ENCODE measurements around the gene UBTD1.
"Not testable (repeated sequence)": the region's sequence is repeated elsewhere in the genome, so short reads cannot be mapped to it uniquely, and the experiment has no call there.

UBTD1 gene

GRCh38 chr10:97550336-97551149 lies 51.8 kb downstream of the UBTD1 start:
- no peak overlapping the region for H3K4me3 ChIP-seq (ENCODE audit: low read length in 2 of 2)
- no peaks in the 10 kb centered on the region for H3K9me3 ChIP-seq (ENCODE audit: control insufficient read depth in 2 of 2, low read length in 2 of 2)
- no peak overlapping the region for H3K27ac ChIP-seq (ENCODE audit: low read length)
- peaks cover 6% of the 10 kb centered on the region for H3K4me1 ChIP-seq (ENCODE audit: control insufficient read depth, insufficient read depth, low read length)
- no peaks in the 10 kb centered on the region for H3K27me3 ChIP-seq (ENCODE audit: control insufficient read depth in 1 of 2, insufficient read depth in 2 of 2, low read length in 2 of 2)
- no peaks in the 10 kb centered on the region for H3K36me3 ChIP-seq (ENCODE audit: control insufficient read depth in 2 of 2, insufficient read depth in 2 of 2, low read length in 2 of 2)
- no peak overlapping the region for H3K9ac ChIP-seq (ENCODE audit: low read length in 2 of 2)

GRCh38 chr10:97551271-97551670 lies 52.5 kb downstream of the UBTD1 start:
- no peak overlapping the region for H3K9ac ChIP-seq (ENCODE audit: low read length in 2 of 2)
- no peaks in the 10 kb centered on the region for H3K36me3 ChIP-seq (ENCODE audit: control insufficient read depth in 2 of 2, insufficient read depth in 2 of 2, low read length in 2 of 2)
- H3K4me3 ChIP-seq (ENCODE audit: low read length in 2 of 2) = no peak overlapping the region
- H3K4me1 ChIP-seq (ENCODE audit: control insufficient read depth, insufficient read depth, low read length) = peaks cover 6% of the 10 kb centered on the region
- no peak overlapping the region for H3K27ac ChIP-seq (ENCODE audit: low read length)
- no peaks in the 10 kb centered on the region for H3K27me3 ChIP-seq (ENCODE audit: control insufficient read depth in 1 of 2, insufficient read depth in 2 of 2, low read length in 2 of 2)
- no peaks in the 10 kb centered on the region for H3K9me3 ChIP-seq (ENCODE audit: control insufficient read depth in 2 of 2, low read length in 2 of 2)

DNA sequence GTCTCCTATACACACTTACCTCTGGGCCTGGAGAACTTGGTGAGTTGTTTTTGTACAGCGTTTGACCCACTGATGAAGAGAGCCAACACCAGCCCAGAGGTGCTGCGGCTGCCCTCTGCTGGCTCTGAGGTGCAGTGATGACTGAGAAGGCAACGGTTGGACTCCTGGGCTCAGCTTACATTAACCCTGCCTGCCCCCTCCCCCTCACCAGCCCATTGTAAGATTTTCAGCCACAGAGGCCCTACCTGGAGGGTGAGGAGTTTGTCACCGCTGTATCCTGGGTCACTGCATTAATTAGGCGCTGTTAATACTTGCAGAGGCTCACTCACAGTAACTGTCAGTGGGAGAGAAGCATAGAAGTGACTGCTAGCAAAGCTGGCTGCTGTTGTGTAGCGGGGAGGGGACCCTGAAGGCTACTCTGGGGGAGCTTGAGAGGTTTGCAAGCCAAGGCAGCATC lies 54.9 kb downstream of the UBTD1 start:
- Histone ChIP-seq H3K27ac (ENCODE audit: low read length) (no peak overlapping the region), H3K4me3 (ENCODE audit: low read length in 2 of 2) (no peak overlapping the region), H3K4me1 (ENCODE audit: control insufficient read depth, insufficient read depth, low read length) (peaks cover 6% of the 10 kb centered on the region), H3K9me3 (ENCODE audit: control insufficient read depth in 2 of 2, low read length in 2 of 2) (no peaks in the 10 kb centered on the region), H3K36me3 (ENCODE audit: control insufficient read depth in 2 of 2, insufficient read depth in 2 of 2, low read length in 2 of 2) (no peaks in the 10 kb centered on the region), H3K9ac (ENCODE audit: low read length in 2 of 2) (no peak overlapping the region), H3K27me3 (ENCODE audit: control insufficient read depth in 1 of 2, insufficient read depth in 2 of 2, low read length in 2 of 2) (no peaks in the 10 kb centered on the region)

- not testable (repeated sequence) for H3K9ac ChIP-seq (ENCODE audit: low read length in 2 of 2); H3K9me3 ChIP-seq (ENCODE audit: control insufficient read depth in 2 of 2, low read length in 2 of 2); H3K4me1 ChIP-seq (ENCODE audit: control insufficient read depth, insufficient read depth, low read length); H3K4me3 ChIP-seq (ENCODE audit: low read length in 2 of 2); H3K27me3 ChIP-seq (ENCODE audit: control insufficient read depth in 1 of 2, insufficient read depth in 2 of 2, low read length in 2 of 2); H3K36me3 ChIP-seq (ENCODE audit: control insufficient read depth in 2 of 2, insufficient read depth in 2 of 2, low read length in 2 of 2); H3K27ac ChIP-seq (ENCODE audit: low read length)
Observed at GRCh38 chr10:97554336-97554735, 55.6 kb downstream of the UBTD1 start.

GRCh38 chr10:97555541-97555940 lies 56.8 kb downstream of the UBTD1 start:
- not testable (repeated sequence) for H3K4me1 ChIP-seq (ENCODE audit: control insufficient read depth, insufficient read depth, low read length); H3K27me3 ChIP-seq (ENCODE audit: control insufficient read depth in 1 of 2, insufficient read depth in 2 of 2, low read length in 2 of 2); H3K9ac ChIP-seq (ENCODE audit: low read length in 2 of 2); H3K27ac ChIP-seq (ENCODE audit: low read length); H3K4me3 ChIP-seq (ENCODE audit: low read length in 2 of 2); H3K36me3 ChIP-seq (ENCODE audit: control insufficient read depth in 2 of 2, insufficient read depth in 2 of 2, low read length in 2 of 2); H3K9me3 ChIP-seq (ENCODE audit: control insufficient read depth in 2 of 2, low read length in 2 of 2)

- not testable (repeated sequence) for H3K4me3 ChIP-seq (ENCODE audit: low read length in 2 of 2); H3K9me3 ChIP-seq (ENCODE audit: control insufficient read depth in 2 of 2, low read length in 2 of 2); H3K4me1 ChIP-seq (ENCODE audit: control insufficient read depth, insufficient read depth, low read length); H3K27me3 ChIP-seq (ENCODE audit: control insufficient read depth in 1 of 2, insufficient read depth in 2 of 2, low read length in 2 of 2); H3K27ac ChIP-seq (ENCODE audit: low read length); H3K9ac ChIP-seq (ENCODE audit: low read length in 2 of 2); H3K36me3 ChIP-seq (ENCODE audit: control insufficient read depth in 2 of 2, insufficient read depth in 2 of 2, low read length in 2 of 2)
Observed at GRCh38 chr10:97560731-97561381, 62.1 kb downstream of the UBTD1 start.

DNA sequence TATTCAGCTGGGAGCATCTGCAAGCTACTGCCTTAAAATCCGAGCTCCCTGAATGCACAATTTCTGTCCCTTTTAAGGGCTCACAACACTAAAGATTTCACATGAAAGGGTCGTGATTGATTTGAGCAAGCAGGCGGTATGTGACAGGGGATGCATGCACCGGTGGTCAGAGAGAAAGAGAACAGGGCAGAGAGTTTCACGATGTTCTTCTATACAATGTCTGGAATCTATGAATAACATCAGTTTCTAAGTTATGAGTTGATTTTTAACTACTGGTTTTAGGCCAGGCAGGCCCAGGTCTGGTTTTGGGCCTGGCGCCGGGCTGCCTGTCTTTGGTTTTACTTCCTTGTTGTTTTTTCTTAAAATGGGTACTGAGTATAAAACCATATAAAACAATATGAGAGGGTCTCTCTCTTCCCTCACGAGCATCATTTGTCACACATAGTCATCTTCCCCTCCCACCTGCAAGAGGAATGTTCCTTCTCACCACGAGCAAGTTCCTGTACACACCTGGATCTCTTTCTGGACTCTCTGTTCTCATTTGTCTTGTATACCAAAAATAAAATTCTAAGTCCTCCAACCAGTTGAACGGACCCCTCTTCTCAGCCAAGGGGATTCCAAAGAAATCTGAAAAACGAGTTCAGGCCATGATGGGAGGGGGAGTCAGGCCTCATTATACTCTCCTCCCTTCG lies 62.8 kb downstream of the UBTD1 start:
- not testable (repeated sequence) for H3K36me3 ChIP-seq (ENCODE audit: control insufficient read depth in 2 of 2, insufficient read depth in 2 of 2, low read length in 2 of 2); H3K27me3 ChIP-seq (ENCODE audit: control insufficient read depth in 1 of 2, insufficient read depth in 2 of 2, low read length in 2 of 2); H3K27ac ChIP-seq (ENCODE audit: low read length); H3K9ac ChIP-seq (ENCODE audit: low read length in 2 of 2); H3K4me3 ChIP-seq (ENCODE audit: low read length in 2 of 2); H3K9me3 ChIP-seq (ENCODE audit: control insufficient read depth in 2 of 2, low read length in 2 of 2); H3K4me1 ChIP-seq (ENCODE audit: control insufficient read depth, insufficient read depth, low read length)

DNA sequence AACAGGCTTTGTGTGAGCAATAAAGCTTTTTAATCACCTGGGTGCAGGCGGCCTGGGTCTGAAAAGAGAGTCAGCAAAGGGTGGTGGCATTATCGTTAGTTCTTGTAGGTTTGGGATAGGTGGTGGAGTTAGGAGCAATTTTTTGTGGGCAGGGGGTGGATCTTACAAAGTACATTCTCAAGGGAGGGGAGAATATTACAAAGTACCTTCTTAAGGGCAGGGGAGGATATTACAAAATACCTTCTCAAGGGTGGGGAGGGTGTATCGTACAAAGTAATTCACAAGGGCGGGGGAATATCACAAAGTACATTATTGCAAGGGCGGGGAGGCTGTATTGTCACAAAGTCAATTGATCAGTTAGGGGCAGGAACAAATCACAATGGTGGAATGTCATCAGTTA lies 63.6 kb downstream of the UBTD1 start:
- not testable (repeated sequence) for H3K27ac ChIP-seq (ENCODE audit: low read length); H3K4me3 ChIP-seq (ENCODE audit: low read length in 2 of 2); H3K4me1 ChIP-seq (ENCODE audit: control insufficient read depth, insufficient read depth, low read length); H3K9me3 ChIP-seq (ENCODE audit: control insufficient read depth in 2 of 2, low read length in 2 of 2); H3K27me3 ChIP-seq (ENCODE audit: control insufficient read depth in 1 of 2, insufficient read depth in 2 of 2, low read length in 2 of 2); H3K9ac ChIP-seq (ENCODE audit: low read length in 2 of 2); H3K36me3 ChIP-seq (ENCODE audit: control insufficient read depth in 2 of 2, insufficient read depth in 2 of 2, low read length in 2 of 2)

DNA sequence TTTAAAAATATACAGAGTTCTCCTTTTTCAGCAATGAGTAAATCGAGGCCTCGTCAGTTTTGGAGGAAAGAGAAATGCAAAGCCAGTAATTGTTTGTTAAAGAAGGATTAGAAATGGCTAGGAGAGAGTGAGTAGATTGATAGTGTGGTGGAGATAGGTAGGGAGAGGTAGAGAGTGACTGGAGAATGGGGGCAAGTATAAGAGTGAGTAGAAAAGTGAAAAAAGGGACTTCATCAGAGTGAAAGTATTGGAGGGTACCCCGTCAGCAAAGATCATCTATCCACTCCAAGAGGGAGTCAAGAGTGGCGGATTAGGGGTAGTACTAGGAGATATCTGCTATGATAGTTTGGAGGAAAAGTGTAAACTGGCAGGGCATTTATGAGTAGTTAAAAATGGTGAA lies 64.6 kb downstream of the UBTD1 start:
- Histone ChIP-seq H3K27me3 (ENCODE audit: control insufficient read depth in 1 of 2, insufficient read depth in 2 of 2, low read length in 2 of 2) (no peaks in the 10 kb centered on the region), H3K9me3 (ENCODE audit: control insufficient read depth in 2 of 2, low read length in 2 of 2) (no peaks in the 10 kb centered on the region), H3K9ac (ENCODE audit: low read length in 2 of 2) (no peak overlapping the region), H3K36me3 (ENCODE audit: control insufficient read depth in 2 of 2, insufficient read depth in 2 of 2, low read length in 2 of 2) (peaks cover 0 to 2% of the 10 kb centered on the region in 2 donors), H3K27ac (ENCODE audit: low read length) (no peak overlapping the region), H3K4me1 (ENCODE audit: control insufficient read depth, insufficient read depth, low read length) (no peaks in the 10 kb centered on the region), H3K4me3 (ENCODE audit: low read length in 2 of 2) (no peak overlapping the region)

DNA sequence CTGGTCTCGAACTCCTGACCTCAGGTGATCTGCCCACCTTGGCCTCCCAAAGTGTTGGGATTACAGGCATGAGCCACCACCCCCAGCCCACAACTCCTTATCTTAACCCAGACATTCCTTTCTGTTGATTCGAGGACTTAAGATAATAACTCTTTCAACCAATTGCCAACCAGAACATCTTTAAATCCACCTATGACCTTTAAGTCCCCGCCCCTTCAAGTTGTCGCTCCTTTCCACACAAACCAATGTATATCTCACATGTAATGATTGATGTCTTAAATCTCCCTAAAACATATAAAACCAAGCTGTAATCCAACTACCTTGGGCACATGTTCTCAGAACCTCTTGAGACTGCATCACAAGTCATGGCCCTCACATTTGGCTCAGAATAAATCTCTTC lies 66.1 kb downstream of the UBTD1 start:
- Histone ChIP-seq H3K4me1 (ENCODE audit: control insufficient read depth, insufficient read depth, low read length) (no peaks in the 10 kb centered on the region), H3K9me3 (ENCODE audit: control insufficient read depth in 2 of 2, low read length in 2 of 2) (no peaks in the 10 kb centered on the region), H3K27me3 (ENCODE audit: control insufficient read depth in 1 of 2, insufficient read depth in 2 of 2, low read length in 2 of 2) (no peaks in the 10 kb centered on the region), H3K9ac (ENCODE audit: low read length in 2 of 2) (no peak overlapping the region), H3K4me3 (ENCODE audit: low read length in 2 of 2) (no peak overlapping the region), H3K27ac (ENCODE audit: low read length) (no peak overlapping the region), H3K36me3 (ENCODE audit: control insufficient read depth in 2 of 2, insufficient read depth in 2 of 2, low read length in 2 of 2) (peaks cover 3 to 7% of the 10 kb centered on the region in 2 donors)
